SK-N-SH treated with all-trans-retinoic acid at 6 μM for 48 hours (cell line): ENCODE results near the gene GPR152.

Source experiments
- ATAC-seq: fragments of 200-7000 bp; cut with Tn5 transposase; 3 replicates; pipeline ENCODE4 v1.9.1; 2020; ENCODE audit warnings: mild to moderate bottlenecking, moderate library complexity
- BACH2 ChIP-seq: fragments of 250-450 bp; sonication (Bioruptor Pico); IDR thresholded peaks from 2 replicates; pipeline ENCODE4 v1.9.0; 2021; ENCODE audit warnings: mild to moderate bottlenecking, borderline replicate concordance
- CREB5 ChIP-seq: fragments of 250-450 bp; sonication (Bioruptor Pico); IDR thresholded peaks from 2 replicates; pipeline ENCODE4 v1.5.1; 2020; ENCODE audit warnings: low read depth, mild to moderate bottlenecking, moderate library complexity
- CSDC2 ChIP-seq: fragments of 250-450 bp; sonication (Bioruptor Pico); IDR thresholded peaks from 2 replicates; pipeline ENCODE4 v1.5.0; 2020; ENCODE audit warnings: mild to moderate bottlenecking, moderate library complexity
- CSRNP3 ChIP-seq: fragments of 250-450 bp; sonication (Bioruptor Pico); IDR thresholded peaks from 2 replicates; pipeline ENCODE4 v1.5.1; 2021; ENCODE audit warnings: mild to moderate bottlenecking, moderate library complexity
- ESRRG ChIP-seq: fragments of 250-450 bp; sonication (Bioruptor Pico); IDR thresholded peaks from 2 replicates; pipeline ENCODE4 v1.6.1; 2021; ENCODE audit warnings: mild to moderate bottlenecking
- GLIS3 ChIP-seq: fragments of 250-450 bp; sonication (Bioruptor Pico); IDR thresholded peaks from 2 replicates; pipeline ENCODE4 v1.5.0; 2020; ENCODE audit warnings: mild to moderate bottlenecking, moderate library complexity
- ISL1 ChIP-seq: fragments of 250-450 bp; sonication (Bioruptor Pico); IDR thresholded peaks from 2 replicates; pipeline ENCODE4 v2.1.2; 2022; ENCODE audit warnings: mild to moderate bottlenecking, moderate library complexity
- OSR1 ChIP-seq: fragments of 250-450 bp; sonication (Bioruptor Pico); IDR thresholded peaks from 2 replicates; pipeline ENCODE4 v1.8.0; 2022; ENCODE audit warnings: moderate library complexity, mild to moderate bottlenecking, inconsistent platforms
- PATZ1 ChIP-seq: fragments of 250-450 bp; sonication (Bioruptor Pico); IDR thresholded peaks from 2 replicates; pipeline ENCODE4 v1.8.0; 2020; ENCODE audit warnings: mild to moderate bottlenecking, moderate library complexity, borderline replicate concordance
- POU6F1 ChIP-seq: fragments of 250-450 bp; sonication (Bioruptor Pico); IDR thresholded peaks from 2 replicates; pipeline ENCODE4 v1.8.0; 2021; ENCODE audit warnings: low read depth, mild to moderate bottlenecking, moderate library complexity, borderline replicate concordance
- PPARA ChIP-seq: fragments of 250-450 bp; sonication (Bioruptor Pico); IDR thresholded peaks from 2 replicates; pipeline ENCODE4 v1.5.0; 2020; ENCODE audit warnings: mild to moderate bottlenecking, borderline replicate concordance
- TCF4 ChIP-seq: fragments of 250-450 bp; sonication (Bioruptor Pico); IDR thresholded peaks from 2 replicates; pipeline ENCODE4 v1.8.0; 2021; ENCODE audit warnings: mild to moderate bottlenecking, moderate library complexity, borderline replicate concordance
- TOX ChIP-seq: fragments of 250-450 bp; sonication (Bioruptor Pico); IDR thresholded peaks from 2 replicates; pipeline ENCODE4 v1.8.0; 2021; ENCODE audit warnings: mild to moderate bottlenecking, moderate library complexity, borderline replicate concordance
- ZC3H10 ChIP-seq: fragments of 250-450 bp; sonication (Bioruptor Pico); IDR thresholded peaks from 2 replicates; pipeline ENCODE4 v1.5.1; 2021; ENCODE audit warnings: mild to moderate bottlenecking, moderate library complexity
- ZFP3 ChIP-seq: fragments of 250-450 bp; sonication (Bioruptor Pico); IDR thresholded peaks from 2 replicates; pipeline ENCODE4 v1.5.0; 2020; ENCODE audit warnings: mild to moderate bottlenecking, moderate library complexity
- ZFP30 ChIP-seq: fragments of 450-650 bp; formaldehyde crosslinking; IDR thresholded peaks from 2 replicates; pipeline ENCODE4 v1.5.0; 2022; ENCODE audit warnings: mild to moderate bottlenecking, moderate library complexity
- ZNF565 ChIP-seq: fragments of 450-650 bp; formaldehyde crosslinking; conservative IDR thresholded peaks from 2 replicates; pipeline ENCODE4 v1.5.0; 2020; ENCODE audit warnings: low read depth, mild to moderate bottlenecking, moderate library complexity
- ZNF70 ChIP-seq: fragments of 450-650 bp; formaldehyde crosslinking; IDR thresholded peaks from 2 replicates; pipeline ENCODE4 v1.5.0; 2020; ENCODE audit warnings: mild to moderate bottlenecking, moderate library complexity
- ZNF8 ChIP-seq: fragments of 450-650 bp; formaldehyde crosslinking; IDR thresholded peaks from 2 replicates; pipeline ENCODE4 v1.5.0; 2020; ENCODE audit warnings: mild to moderate bottlenecking, moderate library complexity

Gene GPR152

GRCh38 chr11:67465189-67465510 is 12.6 kb upstream of the GPR152 start:
- ATAC-seq = no peak

GRCh38 chr11:67464411-67465188 is 12.1 kb upstream of the GPR152 start:
- 0 out of 2 replicates have a peak, but pooled peaks have one; percentile 24 for TF ChIP-seq CSDC2 (CRISPR knock-in tag)
- no peak for TF ChIP-seq ISL1 (CRISPR knock-in tag)
- TF ChIP-seq, all 23 proteins: peak for 1
- peak; percentile 79 for ATAC-seq

More at GRCh38 chr11:67465189-67465510, 12.6 kb upstream of the GPR152 start:
- TF ChIP-seq OSR1 (no peak), ZNF8 (CRISPR knock-in tag) (no peak), ISL1 (CRISPR knock-in tag) (no peak), ZFP30 (CRISPR knock-in tag) (no peak), PPARA (no peak), BACH2 (no peak), POU6F1 (CRISPR knock-in tag) (no peak), PATZ1 (CRISPR knock-in tag) (no peak)
- TF ChIP-seq, all 23 proteins: peak for 0

GRCh38 chr11:67463680-67464410 is 11.3 kb upstream of the GPR152 start:
- peak; percentile 57 for ATAC-seq
- TF ChIP-seq ESRRG (no peak), ZFP3 (CRISPR knock-in tag) (peak; percentile 78; the same call in 1 of the 2 replicates)

GRCh38 chr11:67463186-67463585 is 10.7 kb upstream of the GPR152 start:
- ATAC-seq = no peak
- TF ChIP-seq BACH2 = no peak
- TF ChIP-seq ISL1 (CRISPR knock-in tag) = no peak
- TF ChIP-seq PPARA = no peak
- TF ChIP-seq TOX (CRISPR knock-in tag) = no peak
- TF ChIP-seq CSDC2 (CRISPR knock-in tag) = no peak
- TF ChIP-seq CREB5 = no peak
- TF ChIP-seq ZNF70 (CRISPR knock-in tag) = no peak
- no peak for TF ChIP-seq ESRRG
- no peak for TF ChIP-seq ZFP3 (CRISPR knock-in tag)

- no peak for ATAC-seq
- no peak for TF ChIP-seq ZNF70 (CRISPR knock-in tag)
- no peak for TF ChIP-seq CSRNP3 (CRISPR knock-in tag)
- no peak for TF ChIP-seq ZC3H10 (CRISPR knock-in tag)
- no peak for TF ChIP-seq BACH2
- no peak for TF ChIP-seq GLIS3 (CRISPR knock-in tag)
Observed at GRCh38 chr11:67458266-67458665, 5.7 kb upstream of the GPR152 start.

GRCh38 chr11:67457453-67457852 is 4.9 kb upstream of the GPR152 start:
- ATAC-seq = no peak

More at GRCh38 chr11:67457453-67457852, 4.9 kb upstream of the GPR152 start:
- TF ChIP-seq ESRRG (no peak), ZC3H10 (CRISPR knock-in tag) (no peak), CSRNP3 (CRISPR knock-in tag) (no peak), PATZ1 (CRISPR knock-in tag) (no peak), TOX (CRISPR knock-in tag) (no peak), OSR1 (no peak), BACH2 (no peak), ZNF565 (CRISPR knock-in tag) (no peak), ZFP3 (CRISPR knock-in tag) (no peak), TCF4 (CRISPR knock-in tag) (no peak)
- TF ChIP-seq, all 23 proteins: peak for 0
